ENCODE measurements around the gene AP2M1. TPM values are rescaled to one million over a fixed set of nuclear protein-coding genes. Genes with fewer than 3 reads are reported as not detected.

Gene AP2M1
- total RNA-seq, 2 experiments from 2014 or later: 206 to 218 TPM

GRCh38 chr3:184185461-184186183, 11.0 kb downstream of the AP2M1 start:
- Mint-ChIP-seq H3K27ac (peak overlapping the region; percentile 88), H3K4me1 (peaks cover 36% of the 10 kb centered on the region), H3K36me3 (ENCODE audit: low read depth) (peaks cover 79% of the 10 kb centered on the region), H3K27me3 (no peaks in the 10 kb centered on the region), H3K9me3 (no peaks in the 10 kb centered on the region), H3K4me3 (peak overlapping the region; percentile 93)
- POLR2A ChIA-PET: interaction anchor here (0.8 to 2.3 kb wide), 8 partner anchors 9 to 61 kb away, joined by 3 to 36 read pairs (median 5); partner anchors contain the start of genes AP2M1 and DVL3
- CTCF ChIA-PET: interaction anchor here (0.6 to 1.9 kb wide), 7 partner anchors 9 to 168 kb away, joined by 3 to 8 read pairs (median 4); partner anchors contain the start of genes ABCC5, AP2M1, DVL3 and EEF1AKMT4
- peak; percentile 99 for DNase-seq

DNA sequence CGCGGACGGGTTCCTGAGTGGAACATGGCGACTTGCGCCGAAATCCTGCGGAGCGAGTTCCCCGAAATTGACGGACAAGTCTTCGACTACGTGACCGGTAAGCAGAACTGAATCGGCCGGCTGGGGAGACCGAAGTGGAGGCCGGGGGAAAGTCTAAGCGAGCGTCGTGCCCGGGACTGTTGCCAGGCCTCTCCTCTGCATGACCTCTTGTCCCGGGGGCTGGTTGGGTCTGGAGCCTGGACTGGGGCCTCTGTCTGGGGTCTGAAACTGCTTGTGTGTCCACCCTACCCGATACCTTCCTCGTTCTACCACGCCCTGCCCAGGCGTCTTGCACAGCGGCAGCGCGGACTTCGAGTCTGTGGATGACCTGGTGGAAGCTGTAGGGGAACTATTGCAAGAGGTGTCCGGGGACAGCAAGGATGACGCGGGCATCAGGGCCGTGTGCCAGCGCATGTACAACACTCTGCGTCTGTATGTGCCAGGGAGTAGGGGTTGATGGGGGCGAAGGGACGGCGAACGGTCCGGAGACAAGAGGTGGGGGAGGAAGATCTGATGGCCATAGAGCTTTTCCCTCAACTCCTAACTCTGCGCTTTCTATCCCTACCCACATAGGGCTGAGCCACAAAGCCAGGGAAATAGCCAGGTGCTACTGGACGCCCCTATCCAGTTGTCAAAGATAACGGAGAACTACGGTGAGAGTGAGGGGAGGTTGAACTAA, 11.7 kb downstream of the AP2M1 start, which contains the start of gene ABCF3:
Gene ABCF3, plus strand, starts transcription at position 16 of the 718 bp plus-strand sequence. Its CDS starts 9 bp downstream, at position 25.
- ChIA-PET POLR2A (interaction anchor here (0.8 to 2.3 kb wide), 8 partner anchors 8 to 60 kb away, joined by 3 to 36 read pairs (median 5); partner anchors contain the start of genes AP2M1, DVL3 and EIF2B5), CTCF (interaction anchor here (0.6 to 1.9 kb wide), 9 partner anchors 10 to 291 kb away, joined by 3 to 8 read pairs (median 4); partner anchors contain the start of genes ABCC5, AP2M1, DVL3 and EEF1AKMT4)
- peaks cover 36% of the 10 kb centered on the region for H3K4me1 Mint-ChIP-seq
- no peak for DNase-seq
- H3K27me3 Mint-ChIP-seq: no peaks in the 10 kb centered on the region
- H3K36me3 Mint-ChIP-seq (ENCODE audit: low read depth): peaks cover 72% of the 10 kb centered on the region
- H3K4me3 Mint-ChIP-seq: peak within 1 kb of the TSS; percentile 93
- H3K9me3 Mint-ChIP-seq: no peaks in the 10 kb centered on the region
- peak within 1 kb of the TSS; percentile 88 for H3K27ac Mint-ChIP-seq

- Mint-ChIP-seq H3K27ac (no peak overlapping the region), H3K4me1 (peaks cover 36% of the 10 kb centered on the region), H3K36me3 (ENCODE audit: low read depth) (peaks cover 68% of the 10 kb centered on the region), H3K4me3 (peak overlapping the region; percentile 93), H3K9me3 (no peaks in the 10 kb centered on the region), H3K27me3 (no peaks in the 10 kb centered on the region)
- no peak for DNase-seq
- POLR2A ChIA-PET: interaction anchor here (0.8 to 2.3 kb wide), 7 partner anchors 7 to 52 kb away, joined by 3 to 36 read pairs (median 6); partner anchors contain the start of genes AP2M1, DVL3 and EIF2B5
- CTCF ChIA-PET: interaction anchor here (0.7 to 1.8 kb wide), 5 partner anchors 12 to 291 kb away, joined by 3 to 6 read pairs (median 3); partner anchors contain the start of genes ABCC5, DVL3 and EEF1AKMT4
Observed at GRCh38 chr3:184186902-184187207, 12.2 kb downstream of the AP2M1 start.

DNA sequence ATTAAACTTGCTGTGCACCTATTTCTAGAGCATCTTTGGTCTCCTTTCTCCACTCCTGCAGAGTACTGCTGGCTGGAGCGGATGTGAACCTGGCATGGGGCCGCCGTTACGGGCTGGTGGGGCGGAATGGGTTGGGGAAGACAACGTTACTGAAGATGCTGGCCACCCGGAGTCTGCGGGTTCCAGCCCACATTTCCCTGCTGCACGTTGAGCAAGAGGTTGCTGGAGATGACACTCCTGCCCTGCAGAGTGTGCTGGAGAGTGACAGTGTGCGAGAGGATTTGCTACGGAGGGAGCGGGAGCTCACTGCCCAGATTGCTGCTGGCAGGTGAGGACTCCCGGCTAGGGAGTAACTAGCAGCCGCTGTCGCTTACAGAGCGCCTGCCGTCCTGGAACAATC, 13.4 kb downstream of the AP2M1 start:
- Mint-ChIP-seq H3K27me3 (no peaks in the 10 kb centered on the region), H3K4me3 (peak overlapping the region; percentile 25), H3K9me3 (no peaks in the 10 kb centered on the region), H3K27ac (no peak overlapping the region), H3K4me1 (peaks cover 36% of the 10 kb centered on the region), H3K36me3 (ENCODE audit: low read depth) (peaks cover 69% of the 10 kb centered on the region)
- DNase-seq: no peak
- CTCF ChIA-PET: interaction anchor here (0.9 kb wide), 1 partner anchor 10 kb away, joined by 3 read pairs; no protein-coding TSS in a partner anchor
- POLR2A ChIA-PET: interaction anchor here (0.8 to 1.3 kb wide), 2 partner anchors 13 to 59 kb away, joined by 3 to 5 read pairs; no protein-coding TSS in a partner anchor

GRCh38 chr3:184189421-184189820, 14.8 kb downstream of the AP2M1 start:
- ChIA-PET POLR2A (no interaction called here), CTCF (no interaction called here)

DNA sequence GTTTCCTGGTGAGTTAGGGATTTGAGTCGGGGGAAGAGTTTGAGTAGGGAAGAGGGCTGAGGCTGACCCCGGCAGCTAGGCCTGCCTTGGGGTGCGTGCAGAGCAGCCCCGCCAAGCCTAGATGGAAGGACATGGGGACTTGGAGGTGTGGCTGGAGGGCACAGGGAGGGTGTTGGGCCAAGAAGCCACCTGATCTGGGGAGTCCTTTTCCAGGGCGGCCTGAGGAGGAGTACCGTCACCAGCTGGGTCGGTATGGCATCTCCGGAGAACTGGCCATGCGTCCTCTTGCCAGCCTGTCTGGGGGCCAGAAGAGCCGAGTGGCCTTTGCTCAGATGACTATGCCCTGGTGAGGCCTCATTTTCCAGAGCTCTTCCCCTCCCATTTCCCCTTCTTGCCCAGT, 18.2 kb downstream of the AP2M1 start:
- H3K36me3 Mint-ChIP-seq (ENCODE audit: low read depth): peaks cover 49% of the 10 kb centered on the region
- H3K27me3 Mint-ChIP-seq: no peaks in the 10 kb centered on the region
- ChIA-PET POLR2A (no interaction called here), CTCF (no interaction called here)
- H3K27ac Mint-ChIP-seq: no peak overlapping the region
- no peak overlapping the region for H3K4me3 Mint-ChIP-seq
- DNase-seq: no peak
- peaks cover 14% of the 10 kb centered on the region for H3K4me1 Mint-ChIP-seq
- H3K9me3 Mint-ChIP-seq: no peaks in the 10 kb centered on the region

More at GRCh38 chr3:184189421-184189820, 14.8 kb downstream of the AP2M1 start:
- peaks cover 36% of the 10 kb centered on the region for H3K4me1 Mint-ChIP-seq
- no peak overlapping the region for H3K4me3 Mint-ChIP-seq
- no peaks in the 10 kb centered on the region for H3K9me3 Mint-ChIP-seq
- no peak overlapping the region for H3K27ac Mint-ChIP-seq
- DNase-seq: no peak
- H3K36me3 Mint-ChIP-seq (ENCODE audit: low read depth): peaks cover 69% of the 10 kb centered on the region
- no peaks in the 10 kb centered on the region for H3K27me3 Mint-ChIP-seq

DNA sequence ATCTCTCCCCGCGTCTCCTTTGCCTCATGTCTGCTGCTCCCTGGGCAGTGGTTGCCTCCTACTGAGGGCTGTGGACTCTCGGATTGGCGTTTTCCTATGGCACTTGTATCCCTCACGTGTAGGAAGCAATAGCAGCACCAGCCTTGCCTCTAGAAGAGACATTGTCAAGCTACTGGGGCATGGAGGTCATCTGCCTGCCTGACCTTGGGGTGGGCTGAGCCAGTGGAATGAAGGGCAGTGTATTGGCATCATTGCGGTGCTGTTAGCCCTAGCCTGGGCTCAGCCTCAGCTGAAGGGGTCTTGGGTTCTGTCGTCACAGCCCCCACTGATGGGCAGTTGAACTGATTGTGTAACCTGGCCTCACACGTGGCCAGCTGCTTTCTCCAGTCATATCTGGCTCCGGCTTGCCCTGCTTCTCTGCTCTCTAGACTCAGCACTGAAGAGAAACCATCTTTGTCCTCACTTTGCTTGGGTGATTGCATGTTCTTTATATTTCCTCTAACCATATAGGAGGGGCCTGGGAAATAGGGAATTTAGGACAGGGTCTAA, 19.4 kb downstream of the AP2M1 start:
- no peaks in the 10 kb centered on the region for H3K9me3 Mint-ChIP-seq
- H3K4me3 Mint-ChIP-seq: no peak overlapping the region
- peaks cover 39% of the 10 kb centered on the region for H3K36me3 Mint-ChIP-seq (ENCODE audit: low read depth)
- peaks cover 4% of the 10 kb centered on the region for H3K4me1 Mint-ChIP-seq
- ChIA-PET POLR2A (interaction anchor here (1.8 kb wide), 1 partner anchor 8 kb away, joined by 6 read pairs; the partner anchor contains the start of gene ABCF3), CTCF (no interaction called here)
- no peak for DNase-seq
- no peak overlapping the region for H3K27ac Mint-ChIP-seq
- no peaks in the 10 kb centered on the region for H3K27me3 Mint-ChIP-seq

DNA sequence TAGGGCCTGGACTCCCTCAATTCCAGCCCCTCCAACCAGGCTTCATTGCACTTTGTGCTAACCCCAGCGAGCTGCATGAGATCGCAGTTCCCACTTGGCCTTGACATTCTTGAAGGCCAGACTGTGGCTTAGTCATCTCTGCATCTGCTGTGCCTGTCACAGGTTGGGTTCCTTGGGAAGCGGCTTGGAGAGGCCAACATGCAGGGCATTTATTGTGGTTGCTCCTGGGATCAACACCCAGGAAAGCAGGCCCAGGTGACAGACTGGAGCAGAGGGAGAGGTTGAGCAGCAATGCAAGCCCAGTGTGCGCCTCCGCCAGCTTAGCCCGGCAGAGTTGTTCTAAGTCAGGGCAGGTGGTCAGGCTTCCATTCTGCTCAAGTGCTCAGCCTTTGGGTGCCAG, 21.9 kb downstream of the AP2M1 start:
- Mint-ChIP-seq H3K27ac (no peak overlapping the region), H3K27me3 (no peaks in the 10 kb centered on the region), H3K4me3 (no peak overlapping the region), H3K9me3 (no peaks in the 10 kb centered on the region), H3K4me1 (no peaks in the 10 kb centered on the region), H3K36me3 (ENCODE audit: low read depth) (peaks cover 26% of the 10 kb centered on the region)
- CTCF ChIA-PET: interaction anchor here (0.9 kb wide), 1 partner anchor 301 kb away, joined by 3 read pairs; no protein-coding TSS in a partner anchor
- DNase-seq: no peak
- POLR2A ChIA-PET: no interaction called here

- POLR2A ChIA-PET: no interaction called here
- H3K27me3 Mint-ChIP-seq: peaks cover under 1% of the 10 kb centered on the region
- CTCF ChIA-PET: interaction anchor here (1.2 to 2.3 kb wide), 2 partner anchors 12 to 29 kb away, joined by 3 to 6 read pairs; no protein-coding TSS in a partner anchor
- H3K4me3 Mint-ChIP-seq: no peak overlapping the region
- no peaks in the 10 kb centered on the region for H3K9me3 Mint-ChIP-seq
- no peak for DNase-seq
- peaks cover 10% of the 10 kb centered on the region for H3K36me3 Mint-ChIP-seq (ENCODE audit: low read depth)
- H3K27ac Mint-ChIP-seq: no peak overlapping the region
- H3K4me1 Mint-ChIP-seq: no peaks in the 10 kb centered on the region
Observed at GRCh38 chr3:184198509-184198908, 23.9 kb downstream of the AP2M1 start.

DNA sequence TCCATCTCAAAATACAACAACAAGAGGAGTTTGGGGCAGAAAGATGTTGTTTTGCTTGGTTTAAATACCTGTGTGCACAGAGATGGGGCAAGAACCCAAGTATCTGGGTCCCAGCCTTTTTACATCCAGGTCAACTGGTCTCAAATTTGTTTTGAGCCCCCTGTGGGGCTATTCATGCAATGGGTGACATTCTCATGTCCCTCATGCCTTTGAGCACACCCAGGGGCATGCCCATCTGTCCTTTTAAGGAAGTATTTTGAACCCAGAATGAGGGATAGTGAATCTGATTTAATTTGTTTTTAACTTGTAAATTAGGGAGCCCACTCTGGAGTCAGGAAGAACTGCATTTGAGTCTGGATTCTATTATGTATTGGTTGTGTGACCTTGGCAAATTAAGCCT, 26.2 kb downstream of the AP2M1 start:
- ChIA-PET POLR2A (no interaction called here), CTCF (interaction anchor here (2.3 kb wide), 1 partner anchor 27 kb away, joined by 6 read pairs; no protein-coding TSS in a partner anchor)
- Mint-ChIP-seq H3K9me3 (no peaks in the 10 kb centered on the region), H3K36me3 (ENCODE audit: low read depth) (no peaks in the 10 kb centered on the region), H3K27ac (no peak overlapping the region), H3K4me1 (no peaks in the 10 kb centered on the region), H3K4me3 (no peak overlapping the region), H3K27me3 (peaks cover 5% of the 10 kb centered on the region)
- no peak for DNase-seq

DNA sequence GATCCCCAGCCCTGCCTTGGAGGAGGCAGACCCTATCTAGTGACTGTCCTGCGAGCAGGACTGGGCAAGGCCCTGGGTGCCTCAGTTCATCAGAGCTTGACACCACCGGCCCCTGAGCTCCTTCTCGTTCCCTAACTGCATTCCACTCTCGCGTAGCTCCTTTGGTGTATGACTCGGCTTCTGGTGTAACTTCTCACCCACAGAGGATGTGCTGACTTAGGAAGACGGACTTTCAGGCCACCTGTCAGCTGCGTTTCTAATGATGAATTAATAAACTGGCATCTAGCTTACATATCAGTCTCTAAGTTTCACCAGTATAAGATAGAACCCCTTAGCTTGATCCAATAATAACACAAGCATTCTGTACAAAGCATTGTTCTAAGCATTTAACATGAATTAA, 28.9 kb downstream of the AP2M1 start:
- H3K4me1 Mint-ChIP-seq: no peaks in the 10 kb centered on the region
- no peaks in the 10 kb centered on the region for H3K36me3 Mint-ChIP-seq (ENCODE audit: low read depth)
- no peaks in the 10 kb centered on the region for H3K9me3 Mint-ChIP-seq
- no peak overlapping the region for H3K4me3 Mint-ChIP-seq
- no peak for DNase-seq
- peaks cover 16% of the 10 kb centered on the region for H3K27me3 Mint-ChIP-seq
- ChIA-PET CTCF (interaction anchor here (2.7 kb wide), 1 partner anchor 24 kb away, joined by 8 read pairs; no protein-coding TSS in a partner anchor), POLR2A (no interaction called here)
- no peak overlapping the region for H3K27ac Mint-ChIP-seq

- Mint-ChIP-seq H3K9me3 (no peaks in the 10 kb centered on the region), H3K4me1 (no peaks in the 10 kb centered on the region), H3K36me3 (ENCODE audit: low read depth) (no peaks in the 10 kb centered on the region), H3K4me3 (no peak overlapping the region), H3K27me3 (peaks cover 21% of the 10 kb centered on the region), H3K27ac (no peak overlapping the region)
- DNase-seq: no peak
- ChIA-PET POLR2A (no interaction called here), CTCF (interaction anchor here (1.8 kb wide), 1 partner anchor 18 kb away, joined by 6 read pairs; no protein-coding TSS in a partner anchor)
Observed at GRCh38 chr3:184209146-184209923, 34.7 kb downstream of the AP2M1 start.
